Measurements from ENCODE around the gene AFF3. TPM values are rescaled to one million over a fixed set of nuclear protein-coding genes. Genes with fewer than 3 reads are reported as not detected.

The AFF3 gene
- total and polyA plus RNA-seq, 4 experiments from 2014 or later = 0.63 to 4.6 (median 3.6) TPM

DNA sequence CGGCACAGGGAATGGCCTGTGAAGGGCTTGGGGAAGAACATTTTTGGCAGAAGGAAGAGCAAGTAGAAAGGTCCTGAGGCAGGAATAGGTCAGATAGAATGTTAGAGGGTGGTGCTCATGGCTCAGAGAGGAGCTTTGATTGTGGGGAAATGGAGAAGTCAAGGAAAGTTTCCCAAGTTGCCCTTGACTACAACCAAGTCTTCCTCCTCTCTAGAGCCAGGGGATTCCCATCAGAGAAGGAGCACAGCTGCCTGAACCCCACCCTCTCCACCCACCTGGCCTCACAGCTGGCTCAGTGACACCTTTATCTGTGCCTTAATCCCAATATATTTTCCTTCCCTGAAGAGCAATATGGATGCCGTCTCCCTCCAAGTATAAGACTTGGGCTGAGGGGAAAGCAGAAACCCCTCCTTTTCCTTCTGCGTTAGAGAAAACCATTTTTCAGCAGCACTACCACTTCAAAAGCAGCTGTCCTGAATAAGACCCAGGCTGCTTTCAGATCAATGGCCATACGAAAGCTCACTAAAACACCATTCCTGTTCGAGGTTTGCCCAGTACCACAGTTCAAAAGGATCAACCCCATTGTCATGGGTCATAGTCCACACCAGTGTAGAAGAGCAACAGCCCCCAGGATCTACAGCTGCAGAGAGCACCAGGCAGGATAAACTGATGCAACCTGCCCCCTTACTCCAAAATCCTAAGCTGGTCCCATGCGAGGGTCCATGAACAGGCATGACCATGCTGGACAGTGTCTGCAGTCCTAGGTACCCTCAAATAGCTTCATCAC lies 199.6 kb downstream of the AFF3 start:
- no peak overlapping the region for H3K27ac Mint-ChIP-seq
- Histone ChIP-seq H3K4me1 (ENCODE audit: insufficient read depth, low read length) (no peaks in the 10 kb centered on the region), H3K36me3 (ENCODE audit: insufficient read depth, low read length) (no peaks in the 10 kb centered on the region), H3K27ac (ENCODE audit: low read depth, low read length) (no peak overlapping the region), H3K27me3 (ENCODE audit: insufficient read depth, low read length) (no peaks in the 10 kb centered on the region), H3K4me3 (ENCODE audit: low read length in 2 of 2) (no peak overlapping the region), H3K9me3 (ENCODE audit: control insufficient read depth in 1 of 2, low read length in 2 of 2) (no peaks in the 10 kb centered on the region)
- H3K4me3 Mint-ChIP-seq = no peak overlapping the region
- peaks cover 1 to 5% of the 10 kb centered on the region in 2 donors for H3K27me3 Mint-ChIP-seq
- ChIA-PET CTCF (ENCODE audit: partially characterized antibody) (no interaction called here), POLR2A (ENCODE audit: partially characterized antibody) (no interaction called here)
- H3K9me3 Mint-ChIP-seq = no peaks in the 10 kb centered on the region
- peaks cover 0 to 2% (median 0%) of the 10 kb centered on the region in 4 donors for H3K4me1 Mint-ChIP-seq
- DNase-seq = no peak
- intact Hi-C loops (cut with micrococcal nuclease) = no loop called here
- H3K36me3 Mint-ChIP-seq = no peaks in the 10 kb centered on the region

DNA sequence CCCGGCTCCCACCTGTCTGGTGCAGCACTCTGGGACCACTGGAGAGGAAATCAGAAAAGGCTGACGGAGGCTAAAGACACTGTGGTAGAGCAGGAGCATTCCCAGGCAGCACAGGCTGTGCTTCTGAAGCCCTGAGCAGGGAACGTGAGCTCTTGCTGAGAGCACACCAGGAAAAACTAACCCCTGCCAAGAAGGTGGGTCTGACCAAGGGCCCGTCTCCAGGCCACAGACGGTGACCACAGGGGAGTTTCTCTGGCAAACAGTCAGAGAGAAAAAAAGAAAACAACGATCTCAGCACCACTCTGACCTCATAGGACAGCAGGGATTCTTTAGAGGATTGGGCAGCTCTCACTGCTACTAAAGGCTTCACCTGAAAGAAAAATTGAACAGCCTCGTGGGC lies 201.4 kb downstream of the AFF3 start:
- Histone ChIP-seq H3K27me3 (ENCODE audit: insufficient read depth, low read length) (no peaks in the 10 kb centered on the region), H3K36me3 (ENCODE audit: insufficient read depth, low read length) (no peaks in the 10 kb centered on the region), H3K4me3 (ENCODE audit: low read length in 2 of 2) (no peak overlapping the region), H3K27ac (ENCODE audit: low read depth, low read length) (no peak overlapping the region), H3K4me1 (ENCODE audit: insufficient read depth, low read length) (no peaks in the 10 kb centered on the region), H3K9me3 (ENCODE audit: control insufficient read depth in 1 of 2, low read length in 2 of 2) (no peaks in the 10 kb centered on the region)
- Mint-ChIP-seq H3K27me3 (peaks cover 1 to 5% of the 10 kb centered on the region in 2 donors), H3K4me1 (peaks cover 0 to 2% (median 0%) of the 10 kb centered on the region in 4 donors), H3K4me3 (no peak overlapping the region), H3K36me3 (no peaks in the 10 kb centered on the region), H3K9me3 (no peaks in the 10 kb centered on the region), H3K27ac (no peak overlapping the region)
- POLR2A ChIA-PET (ENCODE audit: partially characterized antibody) = no interaction called here
- CTCF ChIA-PET (ENCODE audit: partially characterized antibody) = no interaction called here
- no peak for DNase-seq
- intact Hi-C loops (cut with micrococcal nuclease) = no loop called here

DNA sequence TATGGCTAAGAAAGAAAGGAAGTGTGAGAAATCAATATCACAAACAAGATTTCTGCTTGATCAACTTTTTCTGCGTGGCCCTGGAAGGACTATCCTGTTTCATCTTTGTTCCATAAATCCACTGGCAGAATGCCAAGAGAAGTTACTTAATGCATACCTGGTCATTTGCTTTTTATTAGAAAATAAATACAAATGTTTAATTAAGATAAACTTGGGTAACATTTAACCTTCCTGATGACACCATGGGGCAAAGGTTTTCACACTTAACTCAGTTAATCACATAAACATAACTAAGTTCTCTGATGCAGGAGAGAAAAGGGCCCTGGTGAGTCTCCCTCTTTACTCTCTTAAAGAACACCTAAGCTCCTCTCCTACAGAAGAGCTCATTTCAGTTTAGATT lies 203.3 kb downstream of the AFF3 start:
- H3K4me3 Mint-ChIP-seq = no peak overlapping the region
- Histone ChIP-seq H3K27me3 (ENCODE audit: insufficient read depth, low read length) (no peaks in the 10 kb centered on the region), H3K36me3 (ENCODE audit: insufficient read depth, low read length) (no peaks in the 10 kb centered on the region), H3K4me1 (ENCODE audit: insufficient read depth, low read length) (no peaks in the 10 kb centered on the region), H3K9me3 (ENCODE audit: control insufficient read depth in 1 of 2, low read length in 2 of 2) (no peaks in the 10 kb centered on the region), H3K4me3 (ENCODE audit: low read length in 2 of 2) (no peak overlapping the region), H3K27ac (ENCODE audit: low read depth, low read length) (no peak overlapping the region)
- peaks cover 1 to 4% of the 10 kb centered on the region in 2 donors for H3K27me3 Mint-ChIP-seq
- CTCF ChIA-PET (ENCODE audit: partially characterized antibody) = no interaction called here
- H3K9me3 Mint-ChIP-seq = no peaks in the 10 kb centered on the region
- intact Hi-C loops (cut with micrococcal nuclease) = no loop called here
- no peak for DNase-seq
- H3K36me3 Mint-ChIP-seq = peaks cover 0 to 3% of the 10 kb centered on the region in 2 donors
- POLR2A ChIA-PET (ENCODE audit: partially characterized antibody) = no interaction called here
- H3K4me1 Mint-ChIP-seq = peaks cover 0 to 2% (median 0%) of the 10 kb centered on the region in 4 donors
- no peak overlapping the region for H3K27ac Mint-ChIP-seq

DNA sequence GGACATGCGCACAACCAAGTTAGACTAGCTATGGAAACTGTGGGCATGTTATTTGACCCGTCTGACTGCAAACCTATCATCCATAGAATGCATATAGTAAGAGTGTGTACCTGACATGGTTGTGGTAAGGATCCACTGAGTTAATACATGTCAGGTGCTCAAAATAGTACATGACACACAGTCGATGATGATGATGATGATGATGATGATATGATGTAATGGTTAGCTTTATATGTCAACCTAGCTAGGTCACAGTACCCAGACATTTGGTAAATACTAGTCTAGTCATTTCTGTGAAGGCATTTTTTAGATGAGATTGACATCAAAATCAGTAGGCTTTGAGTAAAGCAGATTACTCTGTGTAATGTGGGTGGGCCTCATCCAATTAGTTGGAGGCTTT lies 204.1 kb downstream of the AFF3 start:
- no peak overlapping the region for H3K4me3 ChIP-seq (ENCODE audit: low read length in 2 of 2)
- no peaks in the 10 kb centered on the region for H3K4me1 ChIP-seq (ENCODE audit: insufficient read depth, low read length)
- ChIA-PET CTCF (ENCODE audit: partially characterized antibody) (no interaction called here), POLR2A (ENCODE audit: partially characterized antibody) (no interaction called here)
- intact Hi-C loops (cut with micrococcal nuclease) = no loop called here
- no peaks in the 10 kb centered on the region for H3K4me1 Mint-ChIP-seq
- peaks cover 1 to 2% of the 10 kb centered on the region in 2 donors for H3K27me3 Mint-ChIP-seq
- no peak for DNase-seq
- H3K36me3 Mint-ChIP-seq = peaks cover 0 to 3% of the 10 kb centered on the region in 2 donors
- no peak overlapping the region for H3K27ac ChIP-seq (ENCODE audit: low read depth, low read length)
- H3K9me3 Mint-ChIP-seq = peaks cover 0 to 5% (median 0%) of the 10 kb centered on the region in 8 donors
- H3K27ac Mint-ChIP-seq = no peak overlapping the region
- H3K27me3 ChIP-seq (ENCODE audit: insufficient read depth, low read length) = no peaks in the 10 kb centered on the region
- H3K9me3 ChIP-seq (ENCODE audit: control insufficient read depth in 1 of 2, low read length in 2 of 2) = no peaks in the 10 kb centered on the region
- H3K36me3 ChIP-seq (ENCODE audit: insufficient read depth, low read length) = no peaks in the 10 kb centered on the region
- H3K4me3 Mint-ChIP-seq = no peak overlapping the region

DNA sequence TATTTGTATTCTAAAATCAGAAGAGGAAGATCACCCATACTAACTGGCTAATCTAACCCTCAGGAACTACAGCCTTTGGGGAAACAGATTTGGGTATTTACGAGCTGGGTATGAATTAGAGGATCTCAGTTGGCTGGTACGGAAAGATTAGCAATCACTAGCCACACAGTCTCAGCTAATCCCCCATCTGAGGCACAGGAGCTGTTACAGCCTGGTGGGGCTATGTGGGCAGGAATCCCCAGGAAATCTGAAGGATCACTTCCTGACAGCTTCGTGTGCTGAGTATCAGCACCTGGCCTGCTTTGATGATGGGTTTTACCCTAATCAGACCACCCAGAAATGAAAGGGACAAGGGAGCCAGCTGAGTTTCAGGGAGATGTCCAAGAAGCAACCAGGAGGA lies 206.3 kb downstream of the AFF3 start:
- Histone ChIP-seq H3K9me3 (ENCODE audit: control insufficient read depth in 1 of 2, low read length in 2 of 2) (no peaks in the 10 kb centered on the region), H3K36me3 (ENCODE audit: insufficient read depth, low read length) (no peaks in the 10 kb centered on the region), H3K27ac (ENCODE audit: low read depth, low read length) (no peak overlapping the region), H3K4me3 (ENCODE audit: low read length in 2 of 2) (no peak overlapping the region), H3K4me1 (ENCODE audit: insufficient read depth, low read length) (no peaks in the 10 kb centered on the region), H3K27me3 (ENCODE audit: insufficient read depth, low read length) (no peaks in the 10 kb centered on the region)
- DNase-seq = no peak
- peaks cover 0 to 5% (median 0%) of the 10 kb centered on the region in 8 donors for H3K9me3 Mint-ChIP-seq
- CTCF ChIA-PET (ENCODE audit: partially characterized antibody) = no interaction called here
- POLR2A ChIA-PET (ENCODE audit: partially characterized antibody) = interaction anchor here (0.6 kb wide), 1 partner anchor 43 kb away, joined by 3 read pairs; no protein-coding TSS in a partner anchor
- no peaks in the 10 kb centered on the region for H3K4me1 Mint-ChIP-seq
- peak overlapping the region in 1 of 7 donors; percentile 57 for H3K27ac Mint-ChIP-seq
- H3K36me3 Mint-ChIP-seq = peaks cover 0 to 3% of the 10 kb centered on the region in 2 donors
- intact Hi-C loops (cut with micrococcal nuclease) = no loop called here
- no peak overlapping the region for H3K4me3 Mint-ChIP-seq
- H3K27me3 Mint-ChIP-seq = no peaks in the 10 kb centered on the region

DNA sequence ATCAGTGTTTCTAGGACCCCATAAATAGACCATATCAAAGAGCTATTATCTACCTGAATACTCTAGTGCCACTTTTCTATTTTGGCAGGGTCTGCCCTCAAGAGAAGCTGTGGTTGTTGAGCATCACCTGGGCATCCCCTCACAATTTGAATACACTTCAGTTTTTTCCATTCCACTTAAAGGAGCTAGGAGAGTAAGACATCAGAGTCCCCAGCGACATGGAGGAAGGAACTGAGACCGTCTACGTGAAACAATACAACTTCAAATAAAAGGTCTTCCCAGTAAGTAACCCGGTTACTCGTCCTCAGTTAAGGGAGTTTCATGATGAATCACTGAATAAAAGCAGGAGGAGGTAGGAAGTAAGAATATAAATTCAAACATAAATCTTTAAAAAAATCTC lies 206.7 kb downstream of the AFF3 start:
- peaks cover 0 to 5% (median 0%) of the 10 kb centered on the region in 8 donors for H3K9me3 Mint-ChIP-seq
- Histone ChIP-seq H3K27ac (ENCODE audit: low read depth, low read length) (no peak overlapping the region), H3K27me3 (ENCODE audit: insufficient read depth, low read length) (no peaks in the 10 kb centered on the region), H3K4me3 (ENCODE audit: low read length in 2 of 2) (no peak overlapping the region), H3K4me1 (ENCODE audit: insufficient read depth, low read length) (no peaks in the 10 kb centered on the region), H3K9me3 (ENCODE audit: control insufficient read depth in 1 of 2, low read length in 2 of 2) (no peaks in the 10 kb centered on the region), H3K36me3 (ENCODE audit: insufficient read depth, low read length) (no peaks in the 10 kb centered on the region)
- H3K27ac Mint-ChIP-seq = no peak overlapping the region
- no peak for DNase-seq
- no peaks in the 10 kb centered on the region for H3K4me1 Mint-ChIP-seq
- intact Hi-C loops (cut with micrococcal nuclease) = no loop called here
- ChIA-PET CTCF (ENCODE audit: partially characterized antibody) (no interaction called here), POLR2A (ENCODE audit: partially characterized antibody) (interaction anchor here (0.6 kb wide), 1 partner anchor 44 kb away, joined by 3 read pairs; no protein-coding TSS in a partner anchor)
- H3K27me3 Mint-ChIP-seq = no peaks in the 10 kb centered on the region
- peaks cover 0 to 3% of the 10 kb centered on the region in 2 donors for H3K36me3 Mint-ChIP-seq
- no peak overlapping the region for H3K4me3 Mint-ChIP-seq

DNA sequence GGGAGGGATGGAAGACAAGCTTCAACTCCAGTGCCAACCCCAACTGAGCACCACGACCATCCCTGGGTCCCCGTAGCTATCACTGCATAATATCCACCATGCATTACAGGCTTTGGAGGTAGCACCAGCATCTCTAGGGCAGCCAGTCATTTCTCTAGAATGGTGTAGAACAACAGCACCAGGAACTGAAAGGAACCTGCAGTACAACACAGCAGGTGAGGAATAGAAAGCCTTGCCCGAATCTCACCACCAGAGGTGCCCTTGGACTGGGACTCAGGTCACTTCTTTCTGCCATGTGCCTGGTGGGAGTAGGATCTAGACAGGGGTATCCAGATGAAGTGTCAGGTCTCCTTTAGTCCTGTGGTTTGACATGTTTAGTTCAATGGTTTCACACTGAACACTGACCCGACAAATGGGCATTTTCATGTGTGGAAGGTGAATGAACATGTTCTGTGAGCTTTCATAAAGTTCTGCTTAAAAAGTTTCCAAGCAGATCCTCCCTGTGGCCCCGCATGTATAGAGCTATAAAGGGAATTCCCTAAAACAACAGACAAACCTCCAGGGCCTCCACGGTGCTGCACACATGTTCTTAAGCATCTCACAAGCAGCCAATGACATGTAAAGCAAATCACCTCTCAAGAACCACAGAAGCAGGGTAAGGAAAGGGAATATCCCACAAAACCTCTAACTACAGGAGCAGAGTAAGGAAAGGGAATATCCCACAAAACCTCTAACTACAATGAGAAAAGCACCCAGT lies 208.3 kb downstream of the AFF3 start:
- no peak overlapping the region for H3K27ac Mint-ChIP-seq
- H3K27me3 Mint-ChIP-seq = no peaks in the 10 kb centered on the region
- H3K9me3 Mint-ChIP-seq = peaks cover 0 to 5% (median 0%) of the 10 kb centered on the region in 8 donors
- no peaks in the 10 kb centered on the region for H3K27me3 ChIP-seq (ENCODE audit: insufficient read depth, low read length)
- no peak for DNase-seq
- no peaks in the 10 kb centered on the region for H3K4me1 Mint-ChIP-seq
- H3K9me3 ChIP-seq (ENCODE audit: control insufficient read depth in 1 of 2, low read length in 2 of 2) = no peaks in the 10 kb centered on the region
- intact Hi-C loops (cut with micrococcal nuclease) = no loop called here
- no peak overlapping the region for H3K4me3 ChIP-seq (ENCODE audit: low read length in 2 of 2)
- H3K36me3 Mint-ChIP-seq = peaks cover 0 to 3% of the 10 kb centered on the region in 2 donors
- H3K4me3 Mint-ChIP-seq = no peak overlapping the region
- H3K36me3 ChIP-seq (ENCODE audit: insufficient read depth, low read length) = no peaks in the 10 kb centered on the region
- ChIA-PET POLR2A (ENCODE audit: partially characterized antibody) (no interaction called here), CTCF (ENCODE audit: partially characterized antibody) (no interaction called here)
- H3K27ac ChIP-seq (ENCODE audit: low read depth, low read length) = no peak overlapping the region
- no peaks in the 10 kb centered on the region for H3K4me1 ChIP-seq (ENCODE audit: insufficient read depth, low read length)

All from CD4-positive, alpha-beta memory T cell (primary cell).